ENCODE data around the gene CST8. TPM values are rescaled to one million over a fixed set of nuclear protein-coding genes. Genes with fewer than 3 reads are reported as not detected.

CST8 gene
- total RNA-seq, 1 donor from 2014 or later, result not detected

GRCh38 chr20:23541776-23542175, 50.9 kb downstream of the CST8 start:
- no peak overlapping the region for H3K27ac Mint-ChIP-seq
- no peaks in the 10 kb centered on the region for H3K4me1 Mint-ChIP-seq (ENCODE audit: unreplicated experiment)
- DNase-seq (ENCODE audit: extremely low spot score, unreplicated experiment), result no peak
- H3K36me3 Mint-ChIP-seq, result no peaks in the 10 kb centered on the region
- peaks cover 6% of the 10 kb centered on the region for H3K27me3 Mint-ChIP-seq
- H3K4me3 Mint-ChIP-seq, result no peak overlapping the region
- H3K9me3 Mint-ChIP-seq, result no peaks in the 10 kb centered on the region
- no peak for TF ChIP-seq CTCF (conservative IDR thresholded peaks at IDR 0.05)

- no peak for TF ChIP-seq CTCF (conservative IDR thresholded peaks at IDR 0.05)
- no peaks in the 10 kb centered on the region for H3K9me3 Mint-ChIP-seq
- H3K4me3 Mint-ChIP-seq, result no peak overlapping the region
- H3K4me1 Mint-ChIP-seq (ENCODE audit: unreplicated experiment), result no peaks in the 10 kb centered on the region
- no peaks in the 10 kb centered on the region for H3K36me3 Mint-ChIP-seq
- H3K27me3 Mint-ChIP-seq, result peaks cover 6% of the 10 kb centered on the region
- no peak for DNase-seq (ENCODE audit: extremely low spot score, unreplicated experiment)
- H3K27ac Mint-ChIP-seq, result no peak overlapping the region
Measured at GRCh38 chr20:23542801-23543200, 51.9 kb downstream of the CST8 start.

- H3K9me3 Mint-ChIP-seq, result no peaks in the 10 kb centered on the region
- no peak overlapping the region for H3K4me3 Mint-ChIP-seq
Measured at GRCh38 chr20:23544133-23544532, 53.2 kb downstream of the CST8 start.

More at GRCh38 chr20:23544133-23544532, 53.2 kb downstream of the CST8 start:
- DNase-seq (ENCODE audit: extremely low spot score, unreplicated experiment), result no peak
- Mint-ChIP-seq H3K27ac (no peak overlapping the region), H3K4me1 (ENCODE audit: unreplicated experiment) (no peaks in the 10 kb centered on the region), H3K27me3 (peaks cover 6% of the 10 kb centered on the region), H3K36me3 (no peaks in the 10 kb centered on the region)
- TF ChIP-seq CTCF (conservative IDR thresholded peaks at IDR 0.05), result no peak

Other genes starting within 250 kb of the CST8 start
- gene NXT1, start 140.3 kb upstream of the CST8 start, total RNA-seq (ENCODE audit: low replicate concordance), result 22.3 and 25.7 TPM in 2 replicates
- gene GZF1, start 128.9 kb upstream of the CST8 start, total RNA-seq (ENCODE audit: low replicate concordance), result 13.4 and 14.4 TPM in 2 replicates
- gene NAPB, start 69.6 kb upstream of the CST8 start, total RNA-seq (ENCODE audit: low replicate concordance), result 10.5 and 15.1 TPM in 2 replicates
- gene CSTL1, start 51.4 kb upstream of the CST8 start, total RNA-seq (ENCODE audit: low replicate concordance), result not detected in 2 replicates
- gene CST11, start 38.2 kb upstream of the CST8 start, total RNA-seq (ENCODE audit: low replicate concordance), result not detected in 2 replicates
- gene CST9L, start 77.4 kb downstream of the CST8 start, total RNA-seq (ENCODE audit: low replicate concordance), result not detected in 2 replicates
- not detected in 2 replicates for gene CST9, start 114.8 kb downstream of the CST8 start, total RNA-seq (ENCODE audit: low replicate concordance)
- gene CST3, start 146.8 kb downstream of the CST8 start, total RNA-seq (ENCODE audit: low replicate concordance), result 291 and 483 TPM in 2 replicates
- 2.1 and 56.8 TPM in 2 replicates for gene CST4, start 197.9 kb downstream of the CST8 start, total RNA-seq (ENCODE audit: low replicate concordance)

Measured in type B pancreatic cell (in vitro differentiated cells).